HL-60/S4 treated with retinoic acid at 250 ng/mL for 4 days and 3 days (cell line): Measurements from ENCODE around the gene PDE6A.

ENCODE experiments used
- in situ Hi-C: fragments of 300-500 bp; cut with MboI; formaldehyde crosslinking; loops from 2 replicates; pipeline ENCODE4 v1.7.0; 2022; ENCODE audit warnings: low sequenced_read_pairs

PDE6A gene

DNA sequence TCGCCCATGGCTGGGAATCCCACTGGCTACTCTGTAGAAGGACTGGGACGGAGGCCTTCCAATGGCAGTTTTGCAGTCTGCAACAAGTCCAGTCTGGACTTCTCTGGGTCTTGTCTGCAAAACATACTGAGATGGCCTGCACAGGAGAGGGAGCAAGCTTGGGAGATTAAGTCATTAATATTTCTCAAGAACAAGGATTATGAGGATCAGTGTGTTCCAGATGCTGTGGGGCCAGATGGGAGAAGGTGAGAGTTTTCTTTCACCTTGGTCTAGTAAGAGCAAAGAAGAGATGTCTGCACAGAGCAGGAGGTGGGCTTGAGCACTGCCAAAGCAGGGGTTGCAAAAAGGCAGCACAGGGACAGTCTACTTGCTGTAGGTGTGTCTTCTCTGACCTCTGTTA is at the start of gene PDE6A:
TSS of gene PDE6A (minus strand) at position 128 of the 400 bp plus-strand sequence. CDS start at position 8, 120 bp downstream.
- in situ Hi-C loops: no loop called here

DNA sequence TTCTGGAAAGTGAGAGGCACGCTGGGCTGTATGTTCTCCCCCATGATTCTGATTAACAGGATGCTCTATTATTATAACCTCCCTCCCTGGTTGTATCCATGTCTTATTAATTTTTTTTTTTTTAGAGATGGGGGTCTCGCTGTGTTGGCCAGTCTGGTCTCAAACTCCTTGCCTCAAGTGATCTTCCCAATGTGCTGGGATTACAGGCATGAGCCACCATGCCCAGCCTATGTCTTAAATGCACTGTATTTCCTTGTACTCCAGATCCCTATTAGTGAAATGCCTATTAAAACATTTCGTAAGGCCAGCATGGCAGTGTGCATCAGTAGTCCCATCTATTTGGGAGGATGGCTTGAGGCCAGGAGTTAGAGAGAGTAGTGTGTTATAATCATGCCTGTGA is 48.9 kb upstream of the PDE6A start:
- in situ Hi-C loops: loop anchor here (10.0 kb wide), 2 partner anchors 159 to 359 kb away; no protein-coding TSS in a partner anchor

DNA sequence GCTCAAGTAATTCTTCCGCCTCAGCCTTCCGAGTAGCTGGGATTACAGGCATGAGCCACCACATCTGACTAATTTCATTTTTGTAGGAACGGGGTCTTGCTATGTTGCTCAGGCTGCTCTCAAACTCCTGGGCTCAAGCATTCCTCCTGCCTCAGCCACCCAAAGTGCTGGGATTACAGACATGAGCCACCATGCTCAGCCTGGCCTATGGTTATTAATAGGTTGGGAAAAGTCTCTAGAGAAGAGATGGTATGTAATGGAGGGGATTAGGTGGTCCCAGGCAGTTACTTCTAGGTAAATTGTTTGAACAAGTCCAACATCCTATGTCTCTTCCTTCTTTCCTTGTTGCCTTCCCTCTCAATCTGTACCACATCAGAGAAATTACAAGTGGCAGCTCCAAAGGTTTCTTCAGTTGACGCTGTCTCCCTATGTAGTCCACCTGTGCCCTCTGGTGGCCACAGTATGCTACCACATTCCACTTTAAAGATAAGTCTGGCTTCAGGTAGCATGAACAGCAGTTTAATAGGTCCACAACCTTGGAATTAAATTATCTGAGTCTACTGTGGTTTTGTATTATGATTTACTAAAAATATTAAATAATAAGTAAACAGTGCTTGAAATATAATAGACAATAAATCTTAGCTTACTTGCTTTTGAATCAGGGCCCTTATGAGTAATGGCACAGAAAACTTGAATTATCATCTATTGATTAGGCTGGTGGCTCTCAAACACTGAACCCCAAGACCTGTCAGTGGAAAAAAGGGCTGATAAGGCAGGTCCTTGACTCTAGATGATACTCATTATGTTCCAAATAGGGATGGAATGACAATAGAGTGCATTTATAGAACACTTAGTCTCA is 46.2 kb upstream of the PDE6A start:
- in situ Hi-C loops: loop anchor here (10.0 kb wide), 2 partner anchors 156 to 356 kb away; no protein-coding TSS in a partner anchor

DNA sequence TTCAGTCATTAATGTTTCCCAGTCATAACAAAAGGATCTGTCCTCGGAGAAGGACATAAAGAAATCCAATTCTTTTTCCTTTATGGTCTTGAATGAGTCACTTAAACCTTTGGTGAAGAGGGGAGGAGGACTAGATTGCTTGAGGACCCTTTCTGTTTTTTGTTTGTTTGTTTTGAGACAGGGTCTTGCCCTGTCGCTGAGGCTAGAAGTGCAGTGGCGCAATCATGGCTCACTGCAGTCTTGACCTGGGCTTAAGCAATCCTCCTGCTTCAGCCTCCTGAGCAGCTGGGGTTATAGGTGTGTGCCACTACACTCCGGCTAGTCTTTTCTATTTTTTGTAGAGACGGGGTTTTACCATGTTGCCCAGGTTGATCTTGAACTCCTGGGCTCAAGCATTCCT is 43.5 kb upstream of the PDE6A start:
- in situ Hi-C loops: no loop called here

DNA sequence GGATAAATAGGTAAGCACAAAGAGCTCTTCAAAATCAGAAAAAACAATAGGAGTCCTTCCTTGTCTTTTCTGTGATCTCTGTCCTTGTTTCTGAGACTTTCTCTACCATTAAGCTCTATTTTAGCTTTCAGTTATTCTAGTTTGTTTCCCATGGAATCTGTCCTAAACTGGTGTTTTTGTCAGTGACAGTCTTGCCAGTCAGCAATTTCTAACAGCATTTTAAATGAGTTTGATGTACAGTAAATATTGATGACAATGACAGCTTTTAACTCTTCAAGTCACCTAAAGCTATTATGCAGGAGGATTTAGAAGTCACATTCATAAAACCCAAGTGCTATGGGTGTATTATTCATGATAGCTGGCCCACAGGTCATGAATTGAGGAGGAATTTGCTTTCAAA is 37.9 kb upstream of the PDE6A start:
- in situ Hi-C loops: no loop called here

DNA sequence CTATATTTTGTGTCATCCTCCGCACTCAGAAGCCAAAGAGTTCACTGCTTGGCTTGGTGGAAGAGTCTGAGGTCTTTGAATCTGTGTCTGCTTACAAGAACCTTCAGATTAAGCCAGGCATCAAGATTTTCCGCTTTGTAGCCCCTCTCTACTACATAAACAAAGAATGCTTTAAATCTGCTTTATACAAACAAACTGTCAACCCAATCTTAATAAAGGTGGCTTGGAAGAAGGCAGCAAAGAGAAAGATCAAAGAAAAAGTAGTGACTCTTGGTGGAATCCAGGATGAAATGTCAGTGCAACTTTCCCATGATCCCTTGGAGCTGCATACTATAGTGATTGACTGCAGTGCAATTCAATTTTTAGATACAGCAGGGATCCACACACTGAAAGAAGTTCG is 36.6 kb upstream of the PDE6A start:
- in situ Hi-C loops: no loop called here

DNA sequence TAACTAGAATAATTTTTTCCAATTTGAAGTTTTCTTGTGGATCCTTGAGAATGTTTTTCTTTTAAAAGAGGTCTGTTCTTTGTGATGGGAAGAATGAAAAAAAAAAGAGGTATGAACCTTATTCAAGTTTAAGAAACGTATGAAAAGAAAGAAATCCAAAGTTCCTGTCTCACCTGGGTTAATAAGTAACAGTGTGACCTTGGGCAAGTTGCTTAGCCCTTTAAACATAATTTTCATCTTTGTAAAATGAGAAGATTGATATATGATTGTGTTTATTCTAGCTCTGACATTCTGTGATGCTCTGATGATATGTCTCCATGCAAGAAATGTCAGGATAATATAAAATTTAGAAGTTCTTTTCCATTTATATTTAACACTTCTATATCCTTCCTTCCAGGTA is 35.3 kb upstream of the PDE6A start:
- in situ Hi-C loops: no loop called here

DNA sequence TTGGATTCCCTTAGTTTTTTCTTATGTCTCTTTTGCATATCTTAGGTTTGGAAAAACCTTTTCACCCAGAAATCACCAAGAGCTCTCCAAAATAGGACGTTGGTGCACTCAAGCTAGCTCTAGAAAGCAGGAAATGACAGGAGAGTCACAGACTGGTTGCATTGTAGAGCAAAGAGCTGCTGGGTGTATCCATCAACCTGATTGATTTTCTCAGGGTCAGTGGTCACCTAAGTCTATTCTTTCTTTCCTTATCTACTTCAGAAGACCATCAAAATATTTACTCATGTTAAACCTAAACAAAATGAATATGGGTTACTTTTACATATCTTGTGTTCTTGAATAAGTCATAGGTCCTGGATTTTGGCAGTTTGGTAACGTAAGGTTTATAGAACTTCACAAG is 30.8 kb upstream of the PDE6A start:
- in situ Hi-C loops: no loop called here

DNA sequence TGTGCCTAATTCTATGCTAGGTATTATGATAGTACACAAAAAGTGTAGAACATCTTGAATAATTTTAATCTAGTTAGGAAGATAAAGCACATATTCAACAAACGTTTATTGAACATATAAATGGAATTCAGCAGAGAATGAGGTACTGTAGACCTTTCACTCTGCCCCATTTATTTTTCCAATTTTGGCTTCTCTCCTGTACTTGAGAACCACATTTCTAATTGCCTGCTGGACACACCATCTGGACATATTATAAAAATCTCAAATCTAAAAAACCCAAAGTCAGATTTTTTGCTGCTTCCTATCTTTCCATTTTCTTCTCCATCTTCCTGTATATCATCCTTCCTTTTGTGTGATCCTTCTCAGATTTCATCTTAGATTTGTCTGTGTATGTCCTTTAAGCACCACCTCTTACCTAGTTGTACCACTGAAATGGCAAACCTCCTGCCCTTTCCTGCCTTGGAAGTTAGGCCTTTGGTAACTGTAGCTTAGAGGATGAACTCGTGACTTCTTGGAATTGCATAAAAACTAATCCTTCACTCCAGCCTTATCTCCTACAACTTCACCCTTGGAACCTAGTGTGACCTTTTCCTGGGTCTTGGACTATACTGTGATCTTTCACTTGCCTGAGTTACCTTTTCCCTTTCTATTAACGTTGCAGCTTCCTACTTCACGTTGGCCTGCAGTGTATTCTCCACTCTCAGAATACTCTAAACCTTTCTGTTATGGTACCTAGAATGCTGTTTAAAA is 24.8 kb upstream of the PDE6A start:
- in situ Hi-C loops: loop anchor here (5.0 kb wide), 1 partner anchor 127 kb away; no protein-coding TSS in a partner anchor

DNA sequence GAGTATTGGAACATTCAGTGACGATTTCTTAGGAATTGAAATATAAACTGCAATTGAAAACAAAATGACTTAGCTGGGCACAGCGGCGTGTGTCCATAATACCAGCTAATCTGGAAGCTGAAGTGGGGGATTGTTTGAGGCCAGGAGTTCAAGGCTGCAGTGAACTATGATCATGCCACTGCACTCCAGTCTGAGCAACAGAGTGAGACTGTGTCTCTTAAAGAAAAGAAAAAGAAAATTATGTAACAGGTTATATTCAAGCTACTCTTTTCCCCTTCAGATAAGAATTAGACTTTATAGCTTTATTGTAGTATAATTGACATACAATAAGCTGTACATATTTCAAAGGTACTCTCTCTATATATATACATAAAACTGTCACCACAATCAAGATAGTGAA is 22.4 kb upstream of the PDE6A start:
- in situ Hi-C loops: loop anchor here (5.0 kb wide), 1 partner anchor 125 kb away; no protein-coding TSS in a partner anchor

DNA sequence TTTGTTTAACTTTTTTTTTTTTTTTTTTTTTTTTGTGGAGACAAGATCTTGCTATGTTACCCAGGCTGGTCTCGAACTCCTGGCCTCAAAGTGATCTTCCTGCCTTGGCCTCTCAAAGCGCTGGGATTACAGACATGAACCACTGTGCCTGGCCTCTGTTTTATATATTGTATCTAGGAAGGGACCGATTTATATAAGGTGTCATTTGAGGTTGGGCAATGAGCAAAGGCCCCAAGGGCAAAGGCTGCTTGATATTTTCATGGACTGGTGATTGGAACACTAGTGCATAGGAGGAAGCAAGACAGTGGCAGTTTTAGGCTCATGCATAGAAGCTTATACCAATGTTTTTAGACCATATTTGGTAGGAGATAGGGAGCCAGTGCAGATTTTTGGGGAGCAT is 19.1 kb upstream of the PDE6A start:
- in situ Hi-C loops: no loop called here

DNA sequence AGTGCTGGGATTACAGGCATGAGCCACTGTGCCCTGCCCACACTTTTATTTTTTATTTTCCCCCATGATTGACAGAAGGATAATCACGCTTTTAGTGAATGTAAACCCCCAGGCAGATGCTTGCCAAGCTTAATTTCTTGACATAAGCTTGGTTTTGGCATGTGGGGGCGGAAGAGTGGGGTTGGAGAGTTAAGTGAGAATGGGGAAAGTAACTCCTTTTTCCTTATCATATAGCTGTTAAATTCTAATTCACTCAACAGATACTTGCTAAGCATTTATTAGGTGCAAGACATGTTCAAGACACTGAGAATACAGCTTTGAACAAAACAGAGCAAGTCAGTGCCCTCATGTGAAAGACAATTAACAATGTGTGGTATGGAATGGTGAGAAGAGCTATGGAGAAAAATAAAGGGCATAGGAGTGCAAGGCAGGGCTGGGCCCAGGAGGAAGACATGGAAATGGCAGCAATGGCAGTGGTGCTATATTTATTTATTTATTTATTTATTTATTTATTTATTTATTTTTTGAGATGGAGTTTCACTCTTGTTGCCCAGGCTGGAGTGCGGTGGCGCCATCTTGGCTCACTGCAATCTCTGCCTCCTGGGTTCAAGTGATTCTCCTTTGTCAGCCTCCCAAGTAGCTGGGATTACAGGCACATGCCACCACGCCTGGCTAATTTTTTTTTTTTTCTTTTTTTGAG is 18.2 kb upstream of the PDE6A start:
- in situ Hi-C loops: no loop called here

DNA sequence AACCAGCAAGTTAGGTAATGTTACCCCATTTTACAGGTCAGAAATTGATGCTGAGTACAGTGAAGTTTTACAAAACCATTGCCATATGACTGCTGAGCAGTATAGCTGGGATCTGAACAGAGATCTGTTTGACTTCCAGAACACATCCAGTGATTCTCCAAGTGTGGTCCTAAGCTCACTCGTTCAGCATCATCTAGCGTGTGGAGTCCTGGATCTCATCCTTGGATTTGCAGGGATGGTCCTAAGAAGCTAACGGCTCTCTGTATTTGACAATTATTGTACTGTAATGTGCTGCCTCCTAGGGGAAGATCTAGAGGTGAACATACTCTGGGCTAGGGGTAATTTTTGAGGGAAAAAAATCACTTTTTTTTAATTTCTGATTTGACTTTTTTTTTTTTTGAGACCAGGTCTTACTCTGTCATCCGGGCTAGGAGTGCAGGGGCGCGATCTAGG is 17.4 kb upstream of the PDE6A start:
- in situ Hi-C loops: no loop called here

DNA sequence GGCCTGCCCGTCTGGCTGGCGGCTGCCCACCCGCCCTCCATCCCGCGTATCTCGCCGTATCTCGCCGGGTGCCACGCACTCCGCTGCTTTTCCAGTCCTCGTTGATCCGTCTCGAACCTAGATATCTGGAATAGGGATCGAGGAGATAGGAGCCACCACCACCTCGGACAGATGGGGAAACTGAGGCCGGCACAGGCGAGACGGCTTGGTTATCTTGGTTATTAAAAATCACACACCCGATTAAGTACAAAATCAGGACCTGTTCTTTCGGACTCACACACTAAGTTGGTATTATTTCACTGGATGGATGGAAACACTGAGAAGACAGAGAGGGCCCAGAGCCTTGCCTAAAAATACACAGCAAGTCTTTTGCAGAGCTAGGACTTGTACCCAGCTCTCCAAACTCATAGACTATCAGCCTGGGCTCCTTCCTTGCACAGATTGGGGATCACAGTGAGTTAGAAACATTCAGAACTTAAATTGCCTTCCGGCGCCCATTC is 16.6 kb upstream of the PDE6A start:
- in situ Hi-C loops: no loop called here

DNA sequence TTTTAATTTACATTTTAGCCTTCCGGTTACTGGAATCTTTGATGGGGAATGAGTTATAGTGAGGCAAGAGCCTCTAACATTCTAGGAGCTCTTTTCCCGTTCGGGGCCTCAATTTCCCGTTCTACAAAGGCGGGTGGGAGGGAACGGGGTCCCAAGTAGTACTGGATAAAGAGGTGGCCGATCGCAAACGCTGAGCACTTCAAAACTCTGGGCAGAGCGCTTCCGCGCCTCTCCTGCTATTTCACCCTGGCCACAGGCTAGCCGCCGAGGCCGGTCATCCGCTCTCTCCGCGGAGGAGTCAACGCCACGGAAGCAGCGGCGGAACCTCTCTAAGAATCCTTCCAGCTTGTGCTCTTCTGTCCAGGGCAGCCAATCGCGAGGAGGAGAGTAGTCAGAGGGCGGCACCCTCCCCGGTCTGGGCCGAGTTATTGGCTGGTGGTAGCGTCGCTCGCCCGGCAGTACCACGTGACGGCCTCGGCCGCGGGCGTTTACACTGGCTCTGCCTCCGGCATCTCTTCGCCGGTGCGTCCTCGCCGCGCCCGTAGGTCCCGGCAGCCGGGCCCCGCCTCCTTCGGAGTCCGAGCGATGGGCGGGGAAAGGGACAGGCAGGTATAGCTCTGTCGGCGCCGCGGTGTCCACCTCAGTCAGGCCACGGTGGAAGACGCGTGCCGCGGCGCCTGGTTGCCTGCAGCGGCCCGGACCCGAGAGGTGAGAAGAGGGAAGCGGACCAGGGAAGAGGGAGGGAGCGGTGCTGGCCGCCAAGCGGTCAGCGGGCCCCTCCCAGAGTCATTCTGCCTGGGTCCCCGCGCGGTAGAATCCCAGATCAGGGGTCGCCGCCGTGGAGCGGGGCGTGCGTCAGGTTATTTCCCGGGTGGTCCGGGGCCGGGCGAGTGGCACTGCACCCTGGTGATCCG is 15.9 kb upstream of the PDE6A start, which contains the start of gene SLC26A2:
TSS of gene SLC26A2 (plus strand) at position 487 of the 914 bp plus-strand sequence. CDS start 16,895 bp downstream, outside the sequence.
- in situ Hi-C loops: no loop called here

DNA sequence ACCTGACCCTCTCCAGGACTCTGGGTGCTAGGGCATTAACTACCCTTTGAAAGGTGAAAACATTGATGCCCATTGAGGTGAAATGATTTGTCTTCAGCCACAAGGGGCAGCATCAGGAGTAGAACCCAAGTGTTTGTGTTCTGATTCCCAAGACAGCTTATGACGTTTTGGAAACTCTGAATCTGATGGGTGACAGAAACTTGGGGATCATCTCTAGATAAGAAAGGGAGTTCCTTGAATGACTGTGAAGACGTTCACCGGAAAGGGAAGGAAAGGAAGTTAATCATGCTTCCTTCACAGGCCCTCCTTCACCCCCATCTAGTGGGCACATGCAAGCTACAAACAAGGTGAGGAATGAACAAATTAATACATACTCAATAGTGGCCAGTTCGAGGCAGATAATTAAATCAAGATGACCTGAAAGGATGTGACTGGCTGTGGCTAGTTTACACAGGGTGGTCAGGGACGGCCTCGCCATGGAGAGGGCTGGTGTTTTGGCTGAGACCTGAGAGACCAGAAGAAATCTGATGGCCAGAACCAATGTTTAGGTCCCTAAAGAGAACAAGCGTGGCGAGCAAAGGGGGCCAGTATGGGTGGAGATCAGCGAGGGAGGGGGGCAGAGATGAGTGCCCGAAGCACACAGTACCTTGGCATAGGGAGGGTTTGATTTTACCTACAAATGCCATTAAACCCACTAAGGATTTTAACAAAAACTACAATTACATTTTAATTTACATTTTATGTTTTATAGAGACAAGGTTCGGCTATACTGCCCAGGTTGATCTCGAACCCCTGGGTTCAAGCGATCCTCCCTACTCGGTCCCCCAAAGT is 15.0 kb upstream of the PDE6A start:
- in situ Hi-C loops: no loop called here

DNA sequence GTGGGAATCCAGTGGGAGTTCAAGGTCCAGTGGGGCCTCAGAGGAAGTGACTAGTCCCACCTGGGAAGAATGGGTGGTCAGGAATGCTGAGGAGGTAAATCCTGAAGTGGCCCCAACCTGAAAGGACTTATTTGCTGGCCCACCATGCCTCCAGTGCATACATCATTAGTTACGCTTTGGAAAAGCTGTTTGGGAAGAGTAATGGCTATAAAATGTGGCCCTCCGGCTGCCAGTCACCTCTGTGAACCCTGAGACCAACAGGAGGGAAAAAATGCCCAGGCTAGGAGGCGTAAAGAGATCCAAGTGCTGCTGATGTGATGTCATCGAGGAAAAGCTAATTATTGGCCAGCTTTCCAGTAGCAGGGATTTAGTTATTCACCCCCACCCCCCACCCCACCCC is 13.3 kb upstream of the PDE6A start:
- in situ Hi-C loops: no loop called here

DNA sequence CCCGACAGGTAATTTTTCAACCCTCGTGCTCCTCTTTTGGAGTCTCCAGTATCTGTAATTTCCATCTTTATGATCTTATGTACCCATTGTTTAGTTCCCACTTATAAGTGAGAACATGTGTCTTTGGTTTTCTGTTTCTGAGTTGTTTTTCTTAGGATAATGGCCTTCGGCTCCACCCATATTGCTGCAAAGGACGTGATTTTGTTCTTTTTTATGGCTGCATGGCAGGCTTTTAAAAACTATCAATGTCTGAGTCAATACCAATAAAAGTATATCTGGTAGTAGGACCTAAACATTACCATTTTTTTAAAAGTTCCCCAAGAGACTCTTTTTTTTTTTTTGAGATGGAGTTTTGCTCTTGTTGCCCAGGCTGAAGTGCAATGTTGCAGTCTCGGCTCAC is 12.1 kb upstream of the PDE6A start:
- in situ Hi-C loops: no loop called here

DNA sequence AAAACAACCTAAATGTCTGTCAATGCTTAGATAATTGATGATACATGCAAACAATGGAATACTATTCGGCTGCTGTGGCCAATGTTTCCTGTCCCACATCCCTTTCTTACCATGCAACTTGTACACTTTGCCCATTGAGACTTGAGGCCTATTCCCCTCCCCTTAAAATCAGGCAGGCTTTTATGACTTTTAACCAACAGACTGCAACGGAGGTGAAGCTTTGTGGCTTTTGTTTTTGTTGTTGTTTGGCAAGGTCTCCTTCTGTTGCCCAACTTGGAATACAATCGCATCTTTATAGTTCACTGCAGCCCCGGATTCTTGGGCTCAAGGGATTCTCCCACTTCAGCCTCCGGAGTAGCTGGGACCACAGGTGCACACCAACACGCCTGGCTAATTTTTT is 10.2 kb upstream of the PDE6A start:
- in situ Hi-C loops: no loop called here
